Lung (tissue), 12 donors: Measurements from ENCODE around the gene NELL2. TPM values are rescaled to one million over a fixed set of nuclear protein-coding genes. Genes with fewer than 3 reads are reported as not detected.

Experiments
- ATAC-seq: fragments of 200-7000 bp; cut with Tn5 transposase; one replicate; pipeline ENCODE4 v1.9.1; 2020; ENCODE audit warnings: moderate number of reproducible peaks; ENCODE audit not compliant: insufficient read depth, low FRiP score
- DNase-seq, 3 donors: peaks; one replicate each; pipeline ENCODE4 v3.0.0-alpha.2; 2013 to 2017
- H3K27ac ChIP-seq, 2 donors: one replicate each; pipeline ENCODE4 v1.5.1; 2013; ENCODE audit warnings: mild to moderate bottlenecking in 2 of 2, moderate library complexity in 2 of 2, control low read depth in 1 of 2, inconsistent platforms in 1 of 2, low read depth in 1 of 2, low read length in 1 of 2
- H3K27me3 ChIP-seq, 3 donors: one replicate each; pipeline ENCODE4 v1.5.1; 2013; ENCODE audit warnings: low read length in 2 of 3; ENCODE audit not compliant: control insufficient read depth in 3 of 3, insufficient read depth in 3 of 3
- H3K36me3 ChIP-seq, 4 donors: one replicate each; pipeline ENCODE4 v1.5.1; 2013; ENCODE audit warnings: low read length in 4 of 4, mild to moderate bottlenecking in 1 of 4, moderate library complexity in 1 of 4; ENCODE audit not compliant: control insufficient read depth in 4 of 4, insufficient read depth in 4 of 4
- H3K4me1 ChIP-seq, 5 donors: one replicate each; pipeline ENCODE4 v1.5.1; 2013; ENCODE audit warnings: low read length in 5 of 5, mild to moderate bottlenecking in 2 of 5, moderate library complexity in 1 of 5; ENCODE audit not compliant: control insufficient read depth in 5 of 5, insufficient read depth in 5 of 5
- H3K4me3 ChIP-seq: one replicate; pipeline ENCODE4 v1.5.1; 2013; ENCODE audit warnings: mild to moderate bottlenecking, control low read depth, moderate library complexity
- H3K9ac ChIP-seq, 2 donors: one replicate each; pipeline ENCODE4 v1.5.1; 2013; ENCODE audit warnings: low read length in 2 of 2, control low read depth in 1 of 2; ENCODE audit not compliant: insufficient read depth in 1 of 2
- H3K9me3 ChIP-seq, 4 donors: one replicate each; pipeline ENCODE4 v1.5.1; 2013; ENCODE audit warnings: low read length in 3 of 4, mild to moderate bottlenecking in 1 of 4, moderate library complexity in 1 of 4; ENCODE audit not compliant: control insufficient read depth in 4 of 4, insufficient read depth in 3 of 4
- CTCF ChIP-seq: IDR thresholded peaks from 2 replicates; pipeline ENCODE4 v1.5.1; 2012; ENCODE audit warnings: mild to moderate bottlenecking; ENCODE audit errors: control extremely low read depth, extremely low read depth
- whole genome bisulfite sequencing, 2 donors: extraction: QIAGEN DNeasy Blood & Tissue Kit; methylation state at CpG; one replicate each; pipeline ENCODE4 v1.1.7; 2013; 5-methylcytosine and 5-hydroxymethylcytosine counted together
- polyA plus RNA-seq, 2 donors: library from polyadenylated mRNA; stranded (reverse); fragments of 200-250 nt; gene quantifications; one replicate each; pipeline ENCODE4 v1.2.1, GENCODE V29; 2013
- total RNA-seq, 2 donors: library from RNA; depleted of rRNA in 1 of 2; stranded (reverse); fragments of >200 nt in 1 of 2; gene quantifications; one replicate each; pipeline ENCODE4 v1.2.1, GENCODE V29; 2014 to 2021
- donor health status: control.
- donor health status: control.
- donor health status: Bipolar disorder and iron deficiency.
- donor health status: healthy.
- donor health status: DM: yes; HTN: yes; CAD: no.

Gene NELL2
- total and polyA plus RNA-seq, 4 donors: 2.2 to 15.9 (median 8.6) TPM

GRCh38 chr12:44779766-44780165, 96.3 kb downstream of the NELL2 start:
- no peaks in the 10 kb centered on the region for H3K9me3 ChIP-seq
- H3K27ac ChIP-seq: no peak overlapping the region
- no peak overlapping the region for H3K4me3 ChIP-seq
- ATAC-seq: no peak
- H3K9ac ChIP-seq: no peak overlapping the region
- no peak for DNase-seq
- no peak for TF ChIP-seq CTCF
- 90 to 92% methylated on average over 6 of the region's 6 CpGs for WGBS, 2 donors
- H3K36me3 ChIP-seq: no peaks in the 10 kb centered on the region
- no peaks in the 10 kb centered on the region for H3K27me3 ChIP-seq
- no peaks in the 10 kb centered on the region for H3K4me1 ChIP-seq

- ATAC-seq: no peak
- Histone ChIP-seq H3K4me3 (no peak overlapping the region), H3K9me3 (no peaks in the 10 kb centered on the region), H3K27ac (no peak overlapping the region), H3K36me3 (no peaks in the 10 kb centered on the region), H3K9ac (no peak overlapping the region), H3K4me1 (no peaks in the 10 kb centered on the region), H3K27me3 (no peaks in the 10 kb centered on the region)
- no peak for TF ChIP-seq CTCF
- no peak for DNase-seq
- 94 to 97% methylated on average over 1 of the region's 1 CpG for WGBS, 2 donors
These were observed 97.3 kb downstream of the NELL2 start for GRCh38 chr12:44778863-44779262.

- Histone ChIP-seq H3K9me3 (no peaks in the 10 kb centered on the region), H3K4me1 (no peaks in the 10 kb centered on the region), H3K4me3 (no peak overlapping the region), H3K9ac (no peak overlapping the region), H3K27me3 (no peaks in the 10 kb centered on the region), H3K36me3 (no peaks in the 10 kb centered on the region), H3K27ac (no peak overlapping the region)
- TF ChIP-seq CTCF: no peak
- whole genome bisulfite sequencing, 2 donors: 95 to 100% methylated on average over 1 of the region's 1 CpG
- DNase-seq: no peak
- no peak for ATAC-seq
These were observed 99.1 kb downstream of the NELL2 start for GRCh38 chr12:44777044-44777443.

GRCh38 chr12:44775901-44776300, 100.2 kb downstream of the NELL2 start:
- Histone ChIP-seq H3K27me3 (no peaks in the 10 kb centered on the region), H3K36me3 (no peaks in the 10 kb centered on the region), H3K9ac (no peak overlapping the region), H3K27ac (no peak overlapping the region), H3K4me1 (no peaks in the 10 kb centered on the region), H3K4me3 (no peak overlapping the region), H3K9me3 (no peaks in the 10 kb centered on the region)
- 90% methylated on average over 6 of the region's 6 CpGs for whole genome bisulfite sequencing, 2 donors
- DNase-seq (no peak), ATAC-seq (no peak)
- no peak for TF ChIP-seq CTCF
